Measurements from ENCODE around the gene TP53BP2. TPM values are rescaled to one million over a fixed set of nuclear protein-coding genes. Genes with fewer than 3 reads are reported as not detected.

TP53BP2 gene
- total RNA-seq, 2 donors from 2014 or later: 26.8 to 29.3 TPM

DNA sequence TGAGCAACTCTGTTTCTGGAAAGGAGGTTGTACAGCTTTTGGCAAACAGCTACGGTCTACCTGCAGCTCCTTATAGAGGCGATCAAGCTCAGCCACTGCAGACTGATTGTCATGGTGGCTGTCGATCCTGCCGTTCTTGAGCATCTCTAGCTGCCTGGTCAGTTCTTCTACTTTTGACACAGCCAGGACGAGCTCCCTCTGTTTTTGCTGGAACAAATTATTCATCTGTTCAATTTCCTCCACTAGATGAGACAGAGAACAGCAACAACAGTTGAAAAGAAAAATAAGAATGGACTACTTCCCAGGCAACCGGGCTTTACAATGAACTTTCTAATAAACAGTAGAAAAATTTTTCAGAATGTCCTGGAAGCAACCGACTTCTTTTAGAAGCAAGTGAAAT, 42.5 kb downstream of the TP53BP2 start:
- Histone ChIP-seq H3K4me1 (no peaks in the 10 kb centered on the region), H3K9me3 (no peaks in the 10 kb centered on the region), H3K4me3 (no peak overlapping the region), H3K27me3 (no peaks in the 10 kb centered on the region), H3K27ac (no peak overlapping the region), H3K36me3 (peaks cover 80% of the 10 kb centered on the region)
- no peak for DNase-seq (ENCODE audit: low spot score)
- TF ChIP-seq, protein P1, sequence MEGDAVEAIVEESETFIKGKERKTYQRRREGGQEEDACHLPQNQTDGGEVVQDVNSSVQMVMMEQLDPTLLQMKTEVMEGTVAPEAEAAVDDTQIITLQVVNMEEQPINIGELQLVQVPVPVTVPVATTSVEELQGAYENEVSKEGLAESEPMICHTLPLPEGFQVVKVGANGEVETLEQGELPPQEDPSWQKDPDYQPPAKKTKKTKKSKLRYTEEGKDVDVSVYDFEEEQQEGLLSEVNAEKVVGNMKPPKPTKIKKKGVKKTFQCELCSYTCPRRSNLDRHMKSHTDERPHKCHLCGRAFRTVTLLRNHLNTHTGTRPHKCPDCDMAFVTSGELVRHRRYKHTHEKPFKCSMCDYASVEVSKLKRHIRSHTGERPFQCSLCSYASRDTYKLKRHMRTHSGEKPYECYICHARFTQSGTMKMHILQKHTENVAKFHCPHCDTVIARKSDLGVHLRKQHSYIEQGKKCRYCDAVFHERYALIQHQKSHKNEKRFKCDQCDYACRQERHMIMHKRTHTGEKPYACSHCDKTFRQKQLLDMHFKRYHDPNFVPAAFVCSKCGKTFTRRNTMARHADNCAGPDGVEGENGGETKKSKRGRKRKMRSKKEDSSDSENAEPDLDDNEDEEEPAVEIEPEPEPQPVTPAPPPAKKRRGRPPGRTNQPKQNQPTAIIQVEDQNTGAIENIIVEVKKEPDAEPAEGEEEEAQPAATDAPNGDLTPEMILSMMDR (IDR thresholded peaks at IDR 0.05): no peak

DNA sequence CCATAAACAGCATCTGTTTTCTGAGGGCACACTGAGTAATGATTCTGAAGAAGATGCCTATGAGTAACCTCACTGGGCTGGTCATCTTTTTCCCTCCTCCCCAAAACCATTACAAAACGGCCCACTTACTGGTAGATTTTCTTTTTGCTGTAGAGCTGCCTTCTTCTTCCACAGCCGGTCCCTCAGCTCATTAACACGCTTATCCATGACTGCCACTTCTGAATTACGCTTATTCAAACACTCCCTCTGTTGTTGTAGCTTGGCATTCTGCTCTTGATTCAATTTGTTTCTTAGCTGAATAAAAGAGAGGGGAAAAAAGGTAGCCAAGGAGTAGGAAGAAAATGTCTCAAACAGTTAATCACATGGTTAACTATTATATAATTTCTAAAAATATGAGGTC, 43.1 kb downstream of the TP53BP2 start:
- Histone ChIP-seq H3K27me3 (no peaks in the 10 kb centered on the region), H3K36me3 (peaks cover 86% of the 10 kb centered on the region), H3K9me3 (no peaks in the 10 kb centered on the region), H3K27ac (no peak overlapping the region), H3K4me3 (no peak overlapping the region), H3K4me1 (no peaks in the 10 kb centered on the region)
- no peak for DNase-seq (ENCODE audit: low spot score)
- TF ChIP-seq, protein P1 (IDR thresholded peaks at IDR 0.05): no peak

DNA sequence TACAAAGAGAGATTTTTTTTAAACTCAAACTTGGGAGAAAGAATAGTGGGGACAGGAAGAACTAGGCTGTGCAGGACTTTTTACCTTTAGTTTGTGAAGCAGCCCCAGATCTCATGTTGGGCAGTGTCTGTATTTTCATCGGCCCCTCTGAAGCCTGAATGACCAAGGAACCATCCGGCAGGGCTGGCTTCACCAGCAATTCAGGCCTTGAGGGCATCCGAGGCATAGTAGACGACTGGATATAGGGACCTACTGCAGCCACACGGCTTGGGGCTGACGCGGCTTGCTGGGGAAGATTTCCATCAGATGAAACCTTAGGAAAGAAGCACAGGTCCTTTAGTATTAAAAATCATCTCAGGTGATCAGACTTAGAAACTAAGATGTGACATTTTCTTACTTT, 43.7 kb downstream of the TP53BP2 start:
- Histone ChIP-seq H3K4me1 (no peaks in the 10 kb centered on the region), H3K4me3 (no peak overlapping the region), H3K27me3 (no peaks in the 10 kb centered on the region), H3K27ac (no peak overlapping the region), H3K9me3 (no peaks in the 10 kb centered on the region), H3K36me3 (peaks cover 90% of the 10 kb centered on the region)
- no peak for DNase-seq (ENCODE audit: low spot score)
- TF ChIP-seq, protein P1 (IDR thresholded peaks at IDR 0.05): no peak

DNA sequence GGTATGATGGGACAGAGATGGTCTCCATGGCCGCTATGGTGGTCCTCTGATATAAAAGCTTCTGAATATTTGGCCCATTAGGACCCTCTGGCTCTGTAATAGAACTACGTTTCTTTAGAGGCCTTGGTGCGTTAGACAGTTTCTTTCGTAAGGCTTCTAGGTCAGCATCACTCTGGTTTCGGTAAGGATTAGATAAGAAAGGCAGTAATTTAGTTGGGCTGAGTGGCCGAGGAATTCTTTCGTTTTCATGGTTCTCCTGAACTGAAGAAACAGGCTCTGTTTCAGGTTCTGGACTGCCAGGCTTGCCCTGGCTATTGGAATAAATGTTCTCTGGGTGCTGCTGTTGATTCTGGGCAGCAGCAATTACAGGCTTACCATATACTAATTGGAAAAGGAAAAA, 49.5 kb downstream of the TP53BP2 start:
- H3K27ac ChIP-seq: no peak overlapping the region
- no peaks in the 10 kb centered on the region for H3K9me3 ChIP-seq
- no peaks in the 10 kb centered on the region for H3K27me3 ChIP-seq
- H3K4me3 ChIP-seq: no peak overlapping the region
- TF ChIP-seq, protein P1 (IDR thresholded peaks at IDR 0.05): no peak
- DNase-seq (ENCODE audit: low spot score): no peak
- H3K36me3 ChIP-seq: peaks cover 76% of the 10 kb centered on the region
- H3K4me1 ChIP-seq: no peaks in the 10 kb centered on the region

DNA sequence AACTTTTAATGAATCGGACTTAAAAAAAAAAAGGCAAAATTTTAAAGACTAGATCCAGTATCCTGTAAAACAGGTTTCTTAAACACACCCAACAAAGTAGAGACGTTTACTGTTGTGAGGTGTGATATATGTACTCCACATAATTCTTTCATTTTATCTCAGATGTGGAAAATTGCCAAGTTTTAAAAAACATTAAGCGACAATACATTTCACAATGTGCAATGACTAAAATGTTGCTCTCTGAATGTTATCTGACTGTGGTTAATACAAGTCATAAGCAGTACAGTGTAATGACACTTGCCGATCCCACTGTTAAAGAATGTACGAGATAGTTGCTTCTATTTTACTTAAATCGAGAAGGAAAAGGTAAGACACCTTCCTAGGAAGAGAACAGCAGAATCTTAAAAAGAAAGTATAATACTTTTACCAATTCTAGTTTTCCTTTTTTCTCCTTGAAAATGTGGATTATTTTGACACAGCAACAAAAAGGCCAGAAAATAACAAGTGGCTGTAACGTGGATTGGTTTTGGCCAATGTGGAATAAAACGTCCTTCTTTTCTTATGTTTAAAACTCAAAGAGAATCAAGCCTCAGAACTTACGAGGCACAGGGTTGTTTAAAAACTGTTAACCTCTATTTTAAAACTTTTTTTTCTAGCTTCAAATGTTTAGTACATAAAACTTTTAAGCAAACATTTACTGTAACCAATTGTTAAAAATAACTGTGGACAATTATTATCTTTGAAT, 51.4 kb downstream of the TP53BP2 start:
- Histone ChIP-seq H3K27ac (no peak overlapping the region), H3K27me3 (no peaks in the 10 kb centered on the region), H3K4me3 (no peak overlapping the region), H3K9me3 (no peaks in the 10 kb centered on the region), H3K36me3 (peaks cover 64% of the 10 kb centered on the region), H3K4me1 (no peaks in the 10 kb centered on the region)
- no peak for DNase-seq (ENCODE audit: low spot score)
- TF ChIP-seq, protein P1 (IDR thresholded peaks at IDR 0.05): no peak

DNA sequence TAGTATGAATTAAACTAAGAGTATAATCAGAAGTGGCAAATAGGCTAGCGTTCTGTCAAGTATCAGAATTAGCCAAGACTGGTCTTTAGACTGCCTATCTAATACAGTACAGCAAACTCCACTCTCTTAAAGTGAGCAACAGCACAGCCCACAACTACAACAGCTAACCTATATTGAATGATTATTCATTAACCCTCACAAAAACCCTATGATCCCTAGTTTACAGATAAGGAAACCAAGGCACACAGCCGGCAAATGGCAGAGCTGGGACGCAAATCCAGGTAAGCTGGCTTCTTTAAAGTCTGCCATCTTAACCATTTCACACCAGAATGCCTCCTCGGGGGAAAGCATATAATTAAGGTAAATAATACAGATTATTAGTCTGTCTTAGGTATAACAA, 52.0 kb downstream of the TP53BP2 start:
- no peaks in the 10 kb centered on the region for H3K27me3 ChIP-seq
- no peaks in the 10 kb centered on the region for H3K9me3 ChIP-seq
- H3K4me3 ChIP-seq: no peak overlapping the region
- TF ChIP-seq, protein P1 (IDR thresholded peaks at IDR 0.05): no peak
- DNase-seq (ENCODE audit: low spot score): no peak
- H3K4me1 ChIP-seq: no peaks in the 10 kb centered on the region
- H3K27ac ChIP-seq: no peak overlapping the region
- peaks cover 58% of the 10 kb centered on the region for H3K36me3 ChIP-seq

All from right atrium auricular region (tissue), 2 donors.